IMR-90 (cell line): ENCODE measurements around the gene PNO1.
"Not testable (repeated sequence)": the region's sequence is repeated elsewhere in the genome, so short reads cannot be mapped to it uniquely, and the experiment has no call there.

Experiments
- CTCF ChIP-seq: conservative IDR thresholded peaks from 2 replicates; pipeline ENCODE4 v1.5.1; 2012; ENCODE audit warnings: mild to moderate bottlenecking, low read depth, low read length, improper control_type of control experiment
- ELK1 ChIP-seq: fragments of 150-350 bp; IDR thresholded peaks from 2 replicates; pipeline ENCODE4 v1.6.1; 2016; ENCODE audit warnings: low read depth, mild to moderate bottlenecking, low read length, moderate library complexity, borderline replicate concordance
- FOS ChIP-seq: fragments of 150-350 bp; IDR thresholded peaks from 2 replicates; pipeline ENCODE4 v1.6.1; 2016; ENCODE audit warnings: low read depth, low read length

DNA sequence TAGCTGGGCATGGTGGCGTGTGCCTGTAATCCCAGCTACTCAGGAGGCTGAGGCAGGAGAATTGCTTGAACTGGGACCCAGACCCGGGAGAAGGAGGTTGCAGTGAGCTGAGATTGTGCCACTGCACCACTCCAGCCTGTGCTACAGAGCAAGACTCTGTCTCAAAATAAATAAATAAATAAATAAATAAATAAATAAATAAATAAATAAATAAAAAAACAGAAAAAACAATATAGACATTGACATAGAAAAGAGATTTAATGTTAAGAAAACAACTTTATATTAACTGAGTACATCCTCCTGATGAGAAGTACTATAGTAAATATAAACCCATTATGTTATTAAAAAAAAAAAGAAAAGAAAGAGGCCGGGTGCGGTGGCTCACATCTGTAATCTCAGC, 39.8 kb upstream of the PNO1 start:
- TF ChIP-seq CTCF, FOS, ELK1: not testable (repeated sequence)
